ENCODE measurements around the gene FGFRL1.

GRCh38 chr4:968221-968620 is 43.2 kb upstream of the FGFRL1 start:
- TF ChIP-seq CTCF (IDR thresholded peaks at IDR 0.05 in 8 of 11, conservative IDR thresholded peaks at IDR 0.05 in 3 of 11) (no peak), POLR2A (IDR thresholded peaks at IDR 0.05) (no peak)

All from spleen (tissue), 7 donors.